ENCODE measurements around the gene TMEM255B. TPM values are rescaled to one million over a fixed set of nuclear protein-coding genes. Genes with fewer than 3 reads are reported as not detected.

The TMEM255B gene
- total RNA-seq, 6 donors from 2014 or later, result 1.4 to 39.0 (median 13.8) TPM

DNA sequence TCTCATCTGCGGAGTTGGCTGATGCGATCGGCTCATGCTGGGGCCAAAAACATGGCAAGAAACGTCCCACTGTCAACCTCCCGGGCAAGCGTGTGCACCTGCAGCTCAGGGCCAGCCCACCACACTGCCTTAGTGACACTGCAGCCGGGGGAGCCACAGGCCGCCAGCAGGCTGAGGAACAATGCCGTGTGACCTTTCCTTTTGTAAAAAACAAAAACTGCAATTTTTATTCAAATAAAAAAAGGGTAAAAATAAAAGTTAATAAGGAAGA, 18.8 kb upstream of the TMEM255B start:
- H3K36me3 ChIP-seq, result no peaks in the 10 kb centered on the region
- TF ChIP-seq POLR2AphosphoS5 (IDR thresholded peaks at IDR 0.05) (no peak), POLR2A (IDR thresholded peaks at IDR 0.05) (no peak), EP300 (IDR thresholded peaks at IDR 0.05) (no peak)
- TF ChIP-seq, protein P1, sequence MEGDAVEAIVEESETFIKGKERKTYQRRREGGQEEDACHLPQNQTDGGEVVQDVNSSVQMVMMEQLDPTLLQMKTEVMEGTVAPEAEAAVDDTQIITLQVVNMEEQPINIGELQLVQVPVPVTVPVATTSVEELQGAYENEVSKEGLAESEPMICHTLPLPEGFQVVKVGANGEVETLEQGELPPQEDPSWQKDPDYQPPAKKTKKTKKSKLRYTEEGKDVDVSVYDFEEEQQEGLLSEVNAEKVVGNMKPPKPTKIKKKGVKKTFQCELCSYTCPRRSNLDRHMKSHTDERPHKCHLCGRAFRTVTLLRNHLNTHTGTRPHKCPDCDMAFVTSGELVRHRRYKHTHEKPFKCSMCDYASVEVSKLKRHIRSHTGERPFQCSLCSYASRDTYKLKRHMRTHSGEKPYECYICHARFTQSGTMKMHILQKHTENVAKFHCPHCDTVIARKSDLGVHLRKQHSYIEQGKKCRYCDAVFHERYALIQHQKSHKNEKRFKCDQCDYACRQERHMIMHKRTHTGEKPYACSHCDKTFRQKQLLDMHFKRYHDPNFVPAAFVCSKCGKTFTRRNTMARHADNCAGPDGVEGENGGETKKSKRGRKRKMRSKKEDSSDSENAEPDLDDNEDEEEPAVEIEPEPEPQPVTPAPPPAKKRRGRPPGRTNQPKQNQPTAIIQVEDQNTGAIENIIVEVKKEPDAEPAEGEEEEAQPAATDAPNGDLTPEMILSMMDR (IDR thresholded peaks at IDR 0.05), result no peak
- no peak for DNase-seq
- H3K4me1 ChIP-seq, result peaks cover 6 to 20% (median 9%) of the 10 kb centered on the region in 4 donors
- H3K27me3 ChIP-seq, result no peaks in the 10 kb centered on the region
- WGBS, 2 donors, result 67 to 79% methylated on average over 6 to 9 of the region's 9 CpGs
- H3K27ac ChIP-seq, result no peak overlapping the region
- no peaks in the 10 kb centered on the region for H3K9me3 ChIP-seq
- no peak for ATAC-seq (ENCODE audit: low FRiP score in 2 of 2)
- H3K4me3 ChIP-seq, result no peak overlapping the region

DNA sequence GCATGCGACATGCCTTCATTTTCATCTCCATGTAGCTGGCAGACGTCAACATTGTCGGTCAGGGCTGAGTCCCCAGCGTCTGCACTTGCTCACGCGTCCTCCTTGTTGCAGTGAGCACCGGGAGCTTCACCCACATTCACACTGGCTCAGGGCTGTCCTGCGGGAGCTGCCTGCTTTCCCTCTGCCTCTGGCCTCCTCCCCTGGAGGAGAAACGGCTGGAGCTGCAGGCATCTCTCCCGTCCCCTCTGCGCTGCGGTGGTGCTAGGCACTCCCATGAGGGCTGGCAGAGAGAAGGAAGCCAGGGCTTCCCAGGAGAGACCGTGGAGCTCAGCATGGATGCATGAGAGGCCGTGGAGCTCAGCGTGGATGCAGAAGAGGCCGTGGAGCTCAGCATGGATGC, 18.4 kb upstream of the TMEM255B start:
- H3K27me3 ChIP-seq, result no peaks in the 10 kb centered on the region
- no peak for ATAC-seq (ENCODE audit: low FRiP score in 2 of 2)
- no peak for DNase-seq
- TF ChIP-seq POLR2AphosphoS5 (IDR thresholded peaks at IDR 0.05), result no peak
- TF ChIP-seq EP300 (IDR thresholded peaks at IDR 0.05), result no peak
- TF ChIP-seq POLR2A (IDR thresholded peaks at IDR 0.05), result no peak
- TF ChIP-seq, protein P1 (IDR thresholded peaks at IDR 0.05), result no peak
- H3K36me3 ChIP-seq, result no peaks in the 10 kb centered on the region
- peaks cover 6 to 20% (median 9%) of the 10 kb centered on the region in 4 donors for H3K4me1 ChIP-seq
- no peak overlapping the region for H3K4me3 ChIP-seq
- H3K27ac ChIP-seq, result no peak overlapping the region
- 72 to 74% methylated on average over 16 of the region's 16 CpGs for WGBS, 2 donors
- no peaks in the 10 kb centered on the region for H3K9me3 ChIP-seq

DNA sequence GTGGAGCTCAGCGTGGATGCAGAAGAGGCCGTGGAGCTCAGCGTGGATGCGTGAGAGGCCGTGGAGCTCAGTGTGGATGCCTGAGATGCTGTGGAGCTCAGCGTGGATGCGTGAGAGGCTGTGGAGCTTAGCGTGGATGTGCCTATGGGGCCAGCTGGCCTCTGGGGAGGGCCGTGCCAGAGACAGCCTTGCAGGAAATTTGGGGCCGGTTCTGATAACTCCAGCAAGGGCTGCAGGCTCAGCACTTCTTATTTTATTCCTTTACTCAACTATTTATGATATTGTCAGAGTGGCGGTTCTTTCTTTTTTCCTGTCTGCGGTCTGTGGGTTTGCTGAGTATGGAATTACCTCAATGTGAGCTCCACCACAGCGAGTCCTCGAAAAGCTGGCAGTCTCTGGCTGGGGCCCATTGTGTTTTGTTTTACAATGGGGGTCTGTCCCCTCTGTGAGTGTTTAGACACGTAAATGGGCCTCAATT, 17.8 kb upstream of the TMEM255B start:
- ATAC-seq (ENCODE audit: low FRiP score in 2 of 2), result no peak
- no peaks in the 10 kb centered on the region for H3K27me3 ChIP-seq
- no peak for DNase-seq
- no peaks in the 10 kb centered on the region for H3K9me3 ChIP-seq
- H3K4me3 ChIP-seq, result no peak overlapping the region
- TF ChIP-seq EP300 (IDR thresholded peaks at IDR 0.05) (no peak), POLR2A (IDR thresholded peaks at IDR 0.05) (no peak), POLR2AphosphoS5 (IDR thresholded peaks at IDR 0.05) (no peak)
- TF ChIP-seq, protein P1 (IDR thresholded peaks at IDR 0.05), result no peak
- peaks cover 6 to 20% (median 9%) of the 10 kb centered on the region in 4 donors for H3K4me1 ChIP-seq
- H3K36me3 ChIP-seq, result no peaks in the 10 kb centered on the region
- H3K27ac ChIP-seq, result no peak overlapping the region
- 59 to 66% methylated on average over 15 of the region's 15 CpGs for WGBS, 2 donors

DNA sequence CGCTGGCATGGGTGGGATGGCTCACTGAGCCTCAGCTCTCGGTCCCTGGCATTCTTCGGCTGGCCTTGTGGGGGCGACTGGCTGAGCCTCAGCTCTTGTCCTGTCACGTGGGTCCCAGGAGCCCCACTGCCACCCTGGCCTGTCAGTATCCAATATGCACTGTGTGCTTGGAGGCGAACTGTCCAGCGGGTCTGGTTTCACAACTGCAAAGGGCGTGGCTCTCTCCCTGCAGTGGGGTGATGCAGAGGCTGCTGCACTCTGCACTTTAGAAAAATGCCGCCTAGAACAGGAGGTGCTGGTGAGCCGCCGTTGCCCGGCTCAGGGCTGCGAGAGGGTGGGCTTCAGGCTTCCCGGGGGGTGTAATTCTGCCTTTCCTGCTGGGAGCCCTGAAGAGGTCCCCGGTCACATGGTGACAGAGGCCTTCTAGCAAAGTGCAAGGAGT, 17.0 kb upstream of the TMEM255B start:
- Histone ChIP-seq H3K36me3 (no peaks in the 10 kb centered on the region), H3K4me1 (peaks cover 6 to 20% (median 9%) of the 10 kb centered on the region in 4 donors), H3K27ac (no peak overlapping the region), H3K9me3 (no peaks in the 10 kb centered on the region), H3K4me3 (no peak overlapping the region), H3K27me3 (no peaks in the 10 kb centered on the region)
- 14 to 28% methylated on average over 12 to 15 of the region's 15 CpGs for WGBS, 2 donors
- DNase-seq, result peak in 1 of 2 donors; percentile 67
- ATAC-seq (ENCODE audit: low FRiP score in 2 of 2), result peak; percentile 69 to 90
- no peak for TF ChIP-seq POLR2AphosphoS5 (IDR thresholded peaks at IDR 0.05)
- TF ChIP-seq, protein P1 (IDR thresholded peaks at IDR 0.05), result peak in 1 of 6 experiments; percentile 24

- DNase-seq, result no peak
Observed at GRCh38 chr13:113742445-113743120, 16.4 kb upstream of the TMEM255B start.

More at GRCh38 chr13:113742445-113743120, 16.4 kb upstream of the TMEM255B start:
- Histone ChIP-seq H3K4me1 (peaks cover 6 to 20% (median 9%) of the 10 kb centered on the region in 4 donors), H3K27me3 (no peaks in the 10 kb centered on the region), H3K27ac (no peak overlapping the region), H3K4me3 (no peak overlapping the region), H3K36me3 (no peaks in the 10 kb centered on the region), H3K9me3 (no peaks in the 10 kb centered on the region)
- WGBS, 2 donors, result 67 to 78% methylated on average over 12 to 21 of the region's 21 CpGs
- no peak for ATAC-seq (ENCODE audit: low FRiP score in 2 of 2)
- TF ChIP-seq, protein P1 (IDR thresholded peaks at IDR 0.05), result no peak
- TF ChIP-seq POLR2A (IDR thresholded peaks at IDR 0.05), result no peak
- TF ChIP-seq POLR2AphosphoS5 (IDR thresholded peaks at IDR 0.05), result no peak
- TF ChIP-seq EP300 (IDR thresholded peaks at IDR 0.05), result no peak

All from upper lobe of left lung (tissue), 6 donors.